HFFc6 (cell line): ENCODE results near the gene STON2. TPM values are rescaled to one million over a fixed set of nuclear protein-coding genes. Genes with fewer than 3 reads are reported as not detected.
"Not testable (repeated sequence)": the region's sequence is repeated elsewhere in the genome, so short reads cannot be mapped to it uniquely, and the experiment has no call there.

Experiments
- DNase-seq: peaks from one replicate; pipeline ENCODE4 v3.0.0-alpha.2; 2018
- H3K27ac Mint-ChIP-seq: 2 replicates; pipeline ENCODE4 v1.8.0; 2020; ENCODE audit warnings: mild to moderate bottlenecking, mixed read lengths
- H3K27me3 Mint-ChIP-seq: 2 replicates; pipeline ENCODE4 v1.8.0; 2021; ENCODE audit warnings: mild to moderate bottlenecking, moderate library complexity, mixed read lengths; ENCODE audit not compliant: insufficient read depth
- H3K36me3 Mint-ChIP-seq: 2 replicates; pipeline ENCODE4 v1.8.0; 2021; ENCODE audit warnings: low read depth, mixed read lengths
- H3K4me1 Mint-ChIP-seq: 2 replicates; pipeline ENCODE4 v1.8.0; 2020; ENCODE audit warnings: low read depth, mixed read lengths
- H3K4me3 Mint-ChIP-seq: 2 replicates; pipeline ENCODE4 v1.8.0; 2020; ENCODE audit warnings: mild to moderate bottlenecking, moderate library complexity, mixed read lengths
- H3K9me3 Mint-ChIP-seq: 2 replicates; pipeline ENCODE4 v1.8.0; 2020; ENCODE audit warnings: mild to moderate bottlenecking, mixed read lengths
- total RNA-seq, 6 experiments: library from RNA; stranded (reverse); fragmentation: NEBNext Ultra II Directional; extraction: Animal tissue kit (Norgen Biotek cat#: 25700); gene quantifications; 2 replicates in 1 of 6; 3 replicates in 5 of 6; pipeline ENCODE4 v1.2.3, GENCODE V29; 2021
- TF ChIP-seq, protein P1 (sequence below): fragments of 200-600 bp; sonication (generic); IDR thresholded peaks from 2 replicates; pipeline ENCODE4 v1.5.0; 2021; ENCODE audit warnings: antibody characterized with exemption, mild to moderate bottlenecking

Gene STON2
- total RNA-seq, 6 experiments from 2014 or later: not detected

DNA sequence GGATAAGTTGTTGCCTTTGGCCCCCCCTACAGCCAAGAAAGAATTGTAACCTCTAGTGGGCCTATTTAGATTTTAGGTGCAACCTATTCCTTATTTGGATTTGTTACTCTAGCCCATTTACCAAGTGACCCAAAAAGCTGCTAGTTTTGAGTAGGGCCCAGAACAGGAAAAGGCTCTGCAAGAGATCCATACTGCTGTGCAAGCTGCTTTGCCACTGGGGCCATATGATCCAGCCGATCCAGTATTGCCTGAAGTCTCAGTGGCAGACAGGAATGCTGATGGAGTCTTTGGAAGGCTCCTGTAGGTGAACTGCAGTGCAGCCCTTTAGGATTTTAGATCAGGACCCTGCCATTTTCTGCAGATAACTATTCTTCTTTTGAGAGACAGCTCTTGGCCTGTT is 166.5 kb downstream of the STON2 start:
- DNase-seq: no peak
- H3K36me3 Mint-ChIP-seq: no peaks in the 10 kb centered on the region
- H3K27me3 Mint-ChIP-seq: peaks cover 5% of the 10 kb centered on the region
- no peak overlapping the region for H3K4me3 Mint-ChIP-seq
- no peaks in the 10 kb centered on the region for H3K9me3 Mint-ChIP-seq
- no peaks in the 10 kb centered on the region for H3K4me1 Mint-ChIP-seq
- TF ChIP-seq, protein P1, sequence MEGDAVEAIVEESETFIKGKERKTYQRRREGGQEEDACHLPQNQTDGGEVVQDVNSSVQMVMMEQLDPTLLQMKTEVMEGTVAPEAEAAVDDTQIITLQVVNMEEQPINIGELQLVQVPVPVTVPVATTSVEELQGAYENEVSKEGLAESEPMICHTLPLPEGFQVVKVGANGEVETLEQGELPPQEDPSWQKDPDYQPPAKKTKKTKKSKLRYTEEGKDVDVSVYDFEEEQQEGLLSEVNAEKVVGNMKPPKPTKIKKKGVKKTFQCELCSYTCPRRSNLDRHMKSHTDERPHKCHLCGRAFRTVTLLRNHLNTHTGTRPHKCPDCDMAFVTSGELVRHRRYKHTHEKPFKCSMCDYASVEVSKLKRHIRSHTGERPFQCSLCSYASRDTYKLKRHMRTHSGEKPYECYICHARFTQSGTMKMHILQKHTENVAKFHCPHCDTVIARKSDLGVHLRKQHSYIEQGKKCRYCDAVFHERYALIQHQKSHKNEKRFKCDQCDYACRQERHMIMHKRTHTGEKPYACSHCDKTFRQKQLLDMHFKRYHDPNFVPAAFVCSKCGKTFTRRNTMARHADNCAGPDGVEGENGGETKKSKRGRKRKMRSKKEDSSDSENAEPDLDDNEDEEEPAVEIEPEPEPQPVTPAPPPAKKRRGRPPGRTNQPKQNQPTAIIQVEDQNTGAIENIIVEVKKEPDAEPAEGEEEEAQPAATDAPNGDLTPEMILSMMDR: no peak
- H3K27ac Mint-ChIP-seq: no peak overlapping the region

DNA sequence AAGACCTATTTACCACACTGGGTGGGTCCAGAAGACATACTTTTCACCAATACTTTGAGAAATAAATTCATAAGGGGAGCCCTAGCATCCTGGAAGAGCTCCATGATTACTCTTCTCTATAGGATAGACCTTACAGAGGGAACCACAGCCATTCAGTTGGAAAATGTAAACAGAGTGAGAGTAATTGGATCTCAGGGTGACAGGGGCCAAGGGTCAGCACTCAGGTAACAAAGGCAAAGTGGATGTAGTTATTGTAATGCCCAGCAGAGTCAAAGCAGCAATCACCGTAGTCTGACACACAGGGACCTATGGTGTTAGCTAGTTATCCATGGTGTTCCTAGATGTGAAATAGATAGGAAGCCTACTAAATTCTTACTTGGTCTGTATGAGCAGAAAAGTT is 168.6 kb downstream of the STON2 start:
- Mint-ChIP-seq H3K27ac (no peak overlapping the region), H3K9me3 (no peaks in the 10 kb centered on the region), H3K4me1 (no peaks in the 10 kb centered on the region), H3K36me3 (no peaks in the 10 kb centered on the region), H3K27me3 (peaks cover 3% of the 10 kb centered on the region), H3K4me3 (no peak overlapping the region)
- TF ChIP-seq, protein P1: no peak
- no peak for DNase-seq

DNA sequence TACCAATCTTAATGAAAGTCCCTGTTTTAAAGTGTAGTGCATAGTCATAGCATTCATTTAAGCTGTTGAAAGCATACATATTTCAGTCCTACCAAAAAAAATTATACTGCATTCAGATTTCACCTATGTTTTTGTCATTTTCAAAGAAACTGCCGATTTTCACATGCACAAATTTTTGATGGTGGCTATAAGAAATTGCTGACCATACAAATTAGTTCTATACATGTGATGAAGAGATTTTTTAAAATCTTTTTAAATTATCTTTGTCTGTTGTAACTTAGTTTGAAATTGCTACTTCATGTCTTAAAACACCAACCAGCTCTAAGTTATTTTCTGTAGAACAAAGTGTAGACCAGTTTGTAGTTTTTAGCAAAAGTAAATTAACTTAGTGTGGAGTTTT is 175.9 kb downstream of the STON2 start:
- Mint-ChIP-seq H3K4me1 (peaks cover 9% of the 10 kb centered on the region), H3K9me3 (peaks cover 4% of the 10 kb centered on the region), H3K27ac (no peak overlapping the region), H3K27me3 (peaks cover 9% of the 10 kb centered on the region), H3K36me3 (peaks cover 4% of the 10 kb centered on the region), H3K4me3 (no peak overlapping the region)
- no peak for DNase-seq
- TF ChIP-seq, protein P1: no peak

DNA sequence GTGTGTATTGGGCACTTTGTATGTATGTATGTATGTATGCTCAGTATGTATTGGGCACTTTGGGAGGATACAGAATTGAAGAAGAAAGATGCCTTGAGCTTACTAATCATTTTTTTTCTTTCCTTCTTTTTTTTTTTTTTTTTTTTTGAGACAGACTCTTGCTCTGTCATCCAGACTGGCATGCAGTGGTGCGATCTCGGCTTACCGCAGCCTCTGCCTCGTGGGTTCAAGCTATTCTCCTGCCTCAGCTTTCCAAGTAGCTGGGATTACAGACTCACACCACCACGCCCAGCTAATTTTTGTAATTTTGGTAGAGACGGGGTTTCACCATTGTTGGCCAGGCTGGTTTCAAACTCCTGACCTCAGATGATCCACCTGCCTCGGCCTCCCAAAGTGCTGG is 176.3 kb downstream of the STON2 start:
- H3K9me3 Mint-ChIP-seq, H3K4me3 Mint-ChIP-seq, H3K27ac Mint-ChIP-seq, H3K27me3 Mint-ChIP-seq, DNase-seq, H3K36me3 Mint-ChIP-seq: not testable (repeated sequence)
- H3K4me1 Mint-ChIP-seq: peaks cover 11% of the 10 kb centered on the region

DNA sequence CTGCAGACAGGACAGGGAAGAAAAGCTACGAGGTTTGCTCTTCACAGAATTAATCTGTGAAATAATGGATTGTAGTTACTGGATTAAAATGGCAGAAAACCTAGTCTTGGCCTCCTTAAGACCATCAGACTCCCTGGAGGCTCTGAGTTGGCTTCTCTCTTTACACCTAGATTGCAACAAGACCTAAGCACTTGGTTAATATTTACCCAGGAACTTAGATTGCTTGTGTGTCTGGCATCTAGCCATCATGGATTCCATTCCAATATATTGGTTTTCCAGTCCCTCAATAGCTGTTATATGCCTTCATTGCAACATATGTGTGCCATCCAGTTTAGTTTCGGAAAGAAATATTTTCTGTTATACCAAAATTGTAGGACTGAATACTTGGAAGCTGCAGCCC is 177.4 kb downstream of the STON2 start:
- peaks cover 5% of the 10 kb centered on the region for H3K9me3 Mint-ChIP-seq
- peaks cover 5% of the 10 kb centered on the region for H3K36me3 Mint-ChIP-seq
- peaks cover 22% of the 10 kb centered on the region for H3K4me1 Mint-ChIP-seq
- DNase-seq: no peak
- H3K4me3 Mint-ChIP-seq: no peak overlapping the region
- H3K27me3 Mint-ChIP-seq: peaks cover 9% of the 10 kb centered on the region
- TF ChIP-seq, protein P1: no peak
- no peak overlapping the region for H3K27ac Mint-ChIP-seq

DNA sequence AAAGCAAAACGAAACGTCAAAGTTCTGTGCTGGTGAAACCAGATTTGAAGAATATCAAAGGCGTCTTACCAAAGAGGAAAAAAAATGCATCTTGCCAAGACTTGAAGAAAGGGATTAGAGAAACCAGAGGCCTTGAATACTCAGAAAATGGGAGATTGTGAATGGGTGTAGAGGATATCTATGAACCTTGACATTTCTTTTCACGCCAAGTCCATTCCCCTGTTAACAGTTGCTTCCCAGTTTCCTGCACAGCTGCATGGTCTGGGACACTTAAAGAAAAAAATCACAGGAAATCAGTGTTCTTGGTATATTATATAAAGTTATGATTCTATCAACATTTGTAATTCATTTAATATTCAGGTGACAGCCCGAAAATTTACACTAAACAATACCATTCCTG is 178.0 kb downstream of the STON2 start:
- peaks cover 27% of the 10 kb centered on the region for H3K4me1 Mint-ChIP-seq
- TF ChIP-seq, protein P1: no peak
- peak overlapping the region; percentile 94 for H3K4me3 Mint-ChIP-seq
- peaks cover 5% of the 10 kb centered on the region for H3K9me3 Mint-ChIP-seq
- H3K27ac Mint-ChIP-seq: peak overlapping the region; percentile 99
- H3K36me3 Mint-ChIP-seq: peaks cover 5% of the 10 kb centered on the region
- DNase-seq: no peak
- H3K27me3 Mint-ChIP-seq: peaks cover 9% of the 10 kb centered on the region
